Iris pigment epithelial cell (primary cell): Measurements from ENCODE around the gene FILIP1L.

Source experiments
- DNase-seq: peaks from one replicate; pipeline ENCODE4 v3.0.0-alpha.2; 2011; ENCODE audit warnings: low read depth

Gene FILIP1L

GRCh38 chr3:100042166-100042981 is 71.9 kb downstream of the FILIP1L start:
- peak; percentile 97 for DNase-seq

- DNase-seq: peak; percentile 91
These were observed 73.0 kb downstream of the FILIP1L start for GRCh38 chr3:100041328-100041749.

- DNase-seq: peak; percentile 83
These were observed 73.7 kb downstream of the FILIP1L start for GRCh38 chr3:100040451-100041225.

GRCh38 chr3:100039075-100039474 is 75.2 kb downstream of the FILIP1L start:
- no peak for DNase-seq

GRCh38 chr3:100033903-100034471 is 80.3 kb downstream of the FILIP1L start:
- peak; percentile 91 for DNase-seq

- DNase-seq: peak; percentile 98
These were observed 81.1 kb downstream of the FILIP1L start for GRCh38 chr3:100033184-100033583.

GRCh38 chr3:100032243-100032642 is 82.1 kb downstream of the FILIP1L start:
- DNase-seq: peak; percentile 98

- no peak for DNase-seq
These were observed 83.3 kb downstream of the FILIP1L start for GRCh38 chr3:100030914-100031425.

- DNase-seq: no peak
These were observed 84.0 kb downstream of the FILIP1L start for GRCh38 chr3:100030346-100030745.

GRCh38 chr3:100029689-100030088 is 84.6 kb downstream of the FILIP1L start:
- DNase-seq: no peak

- no peak for DNase-seq
These were observed 85.2 kb downstream of the FILIP1L start for GRCh38 chr3:100029052-100029451.

GRCh38 chr3:100027321-100027720 is 87.0 kb downstream of the FILIP1L start:
- DNase-seq: peak; percentile 53

- no peak for DNase-seq
These were observed 89.6 kb downstream of the FILIP1L start for GRCh38 chr3:100024520-100025303.

- no peak for DNase-seq
These were observed 90.7 kb downstream of the FILIP1L start for GRCh38 chr3:100023595-100023994.

- peak; percentile 29 for DNase-seq
These were observed 91.2 kb downstream of the FILIP1L start for GRCh38 chr3:100023150-100023549.

GRCh38 chr3:100022506-100022905 is 91.8 kb downstream of the FILIP1L start:
- DNase-seq: no peak

GRCh38 chr3:100020876-100021644 is 93.2 kb downstream of the FILIP1L start:
- DNase-seq: no peak

GRCh38 chr3:100019719-100020118 is 94.6 kb downstream of the FILIP1L start:
- DNase-seq: no peak

GRCh38 chr3:100018806-100019205 is 95.5 kb downstream of the FILIP1L start:
- DNase-seq: no peak

GRCh38 chr3:100010087-100010417 is 104.2 kb downstream of the FILIP1L start:
- no peak for DNase-seq
